SU-DHL-6 (cell line): ENCODE measurements around the gene XKR7.

ENCODE experiments used
- CTCF ChIP-seq: fragments of 200-600 bp; sonication (generic); IDR thresholded peaks from one replicate; pipeline ENCODE4 v1.5.1; 2017; ENCODE audit warnings: antibody characterized with exemption, mild to moderate bottlenecking, low read length, moderate library complexity; ENCODE audit not compliant: insufficient read depth, poor library complexity, severe bottlenecking
- EZH2phosphoT487 ChIP-seq: fragments of 200-600 bp; sonication (generic), shearing (Covaris generic); conservative IDR thresholded peaks from 2 replicates; pipeline ENCODE4 v1.6.1; 2018; ENCODE audit warnings: mild to moderate bottlenecking, antibody characterized with exemption, low read length, moderate library complexity, mixed read lengths

GRCh38 chr20:31943052-31943471 is 24.9 kb upstream of the XKR7 start:
- no peak for TF ChIP-seq CTCF
- TF ChIP-seq EZH2phosphoT487, result no peak
